HUES64 (cell line): Measurements from ENCODE around the gene AKT3.

Experiments
- H3K27ac ChIP-seq: 2 replicates; pipeline ENCODE4 v1.7.0; 2013; ENCODE audit warnings: low read depth, low read length, inconsistent platforms
- H3K27me3 ChIP-seq: 2 replicates; pipeline ENCODE4 v1.6.1; 2013; ENCODE audit warnings: mild to moderate bottlenecking, low read length; ENCODE audit not compliant: insufficient read depth
- H3K36me3 ChIP-seq: 2 replicates; pipeline ENCODE4 v1.6.1; 2013; ENCODE audit warnings: mild to moderate bottlenecking, low read length; ENCODE audit not compliant: insufficient read depth
- H3K4me1 ChIP-seq: 2 replicates; pipeline ENCODE4 v1.6.1; 2013; ENCODE audit warnings: mild to moderate bottlenecking, low read length, moderate library complexity; ENCODE audit not compliant: insufficient read depth
- H3K4me3 ChIP-seq: 2 replicates; pipeline ENCODE4 v1.5.1; 2013; ENCODE audit warnings: mild to moderate bottlenecking, low read length, moderate library complexity
- H3K9ac ChIP-seq: 2 replicates; pipeline ENCODE4 v1.6.1; 2013; ENCODE audit warnings: mild to moderate bottlenecking, low read depth, low read length
- H3K9me3 ChIP-seq: 2 replicates; pipeline ENCODE4 v1.6.1; 2013; ENCODE audit warnings: low read depth, low read length; ENCODE audit not compliant: insufficient read depth
- WGBS: fragments of 150-250, 120-280 bp; methylation state at CpG from one replicate; pipeline ENCODE4 v1.1.7; 2013; ENCODE audit warnings: missing lambda C conversion rate; 5-methylcytosine and 5-hydroxymethylcytosine counted together

AKT3 gene

DNA sequence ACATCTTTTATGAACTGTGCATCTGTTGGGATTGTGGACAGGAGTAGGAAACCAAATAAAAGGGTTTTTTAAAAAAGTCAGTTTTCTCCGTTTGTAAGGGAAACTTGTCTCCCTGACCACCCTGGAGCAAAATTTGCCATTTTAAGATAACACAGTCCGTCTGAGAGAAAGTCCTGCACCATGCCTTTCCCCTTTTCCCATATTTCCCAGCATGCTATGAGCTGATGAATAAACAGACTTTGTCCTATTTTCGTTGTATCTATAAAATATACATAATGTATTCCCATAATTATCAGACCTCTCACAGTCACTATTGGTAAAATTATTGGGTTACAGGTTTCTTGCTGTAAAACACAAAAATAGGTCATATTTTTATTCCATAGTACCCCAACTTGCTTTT is 1.7 kb upstream of the AKT3 start:
- Histone ChIP-seq H3K9ac (peak overlapping the region; percentile 91; the same call in 1 of the 2 replicates), H3K4me3 (peak overlapping the region; percentile 79), H3K4me1 (peaks cover 28% of the 10 kb centered on the region), H3K27ac (no peak overlapping the region), H3K27me3 (peaks cover 12% of the 10 kb centered on the region; the same call in 1 of the 2 replicates), H3K36me3 (no peaks in the 10 kb centered on the region), H3K9me3 (0 out of 2 replicates have a peak, but pooled peaks cover 3% of the 10 kb centered on the region)
- WGBS, result 66% methylated on average over 2 of the region's 3 CpGs

DNA sequence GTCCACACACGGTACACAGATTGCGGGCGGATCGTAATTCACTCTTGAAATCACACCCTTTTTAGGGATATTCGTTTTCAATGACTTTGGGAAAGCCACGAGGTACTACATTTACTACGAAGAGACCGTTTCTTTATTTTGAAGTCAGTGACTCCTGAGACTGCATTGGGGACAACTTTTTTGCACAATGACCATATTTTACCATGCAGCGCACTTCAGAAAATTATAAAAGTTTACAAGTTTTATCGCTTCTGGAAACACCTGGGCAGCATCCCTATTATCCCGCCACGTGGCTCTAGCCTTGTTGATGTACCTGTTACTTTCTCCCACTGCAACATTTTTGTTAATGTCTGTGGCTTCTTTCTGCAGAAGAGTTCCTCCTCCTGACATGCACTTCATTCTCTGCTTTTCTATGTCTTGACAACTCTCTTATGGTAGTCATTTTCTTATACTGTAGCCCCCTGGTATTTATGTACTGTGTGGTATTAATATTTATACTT is 1.3 kb upstream of the AKT3 start:
- H3K9me3 ChIP-seq, result 0 out of 2 replicates have a peak, but pooled peaks cover 3% of the 10 kb centered on the region
- H3K27me3 ChIP-seq, result peaks cover 12% of the 10 kb centered on the region; the same call in 1 of the 2 replicates
- peak overlapping the region; percentile 97 for H3K27ac ChIP-seq
- H3K4me3 ChIP-seq, result peak overlapping the region; percentile 79
- peak overlapping the region; percentile 91 for H3K9ac ChIP-seq
- H3K4me1 ChIP-seq, result peaks cover 26% of the 10 kb centered on the region
- 12% methylated on average over 12 of the region's 12 CpGs for WGBS
- H3K36me3 ChIP-seq, result no peaks in the 10 kb centered on the region

DNA sequence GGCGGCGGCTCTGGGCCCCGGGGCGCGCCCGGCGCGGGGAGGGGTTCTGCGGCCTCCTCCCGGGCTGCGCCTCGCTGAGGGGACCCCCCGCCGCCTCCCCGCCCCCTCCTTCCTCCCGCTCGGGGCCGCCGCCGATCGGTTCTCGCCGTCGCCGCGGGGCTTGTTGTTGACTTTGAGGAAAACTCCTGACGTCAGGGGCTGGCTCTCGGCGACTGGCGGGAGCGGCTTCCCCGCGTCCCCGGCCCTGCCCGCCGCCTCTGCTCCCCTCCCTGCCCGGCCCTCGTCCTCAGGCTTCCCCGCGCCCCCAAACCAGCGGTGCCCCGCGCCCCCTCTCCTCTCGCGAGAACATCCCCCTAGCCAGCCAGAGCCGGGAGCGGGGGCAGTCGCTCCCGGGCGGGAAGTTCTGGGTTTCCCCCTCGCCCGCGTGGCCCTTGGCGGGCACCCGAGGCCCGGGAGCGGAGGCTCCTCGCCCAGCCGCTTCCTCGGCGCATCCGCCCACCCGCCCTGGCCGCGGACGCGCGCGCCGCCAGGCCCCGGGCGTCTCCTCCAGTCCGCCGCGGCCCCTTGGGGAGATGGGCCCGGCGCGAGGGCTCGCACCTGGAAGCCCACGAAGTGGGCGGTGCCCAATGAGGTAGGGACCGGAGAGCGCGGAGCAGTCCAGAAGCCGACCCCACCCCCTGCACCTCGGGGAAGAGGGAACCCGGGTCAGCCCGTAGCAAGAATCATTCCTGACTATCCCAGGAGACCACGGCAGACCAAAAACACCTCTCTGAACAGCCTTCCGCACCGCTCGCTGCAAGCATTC is 611 bp upstream of the AKT3 start:
- peak overlapping the region; percentile 79 for H3K4me3 ChIP-seq
- no peaks in the 10 kb centered on the region for H3K36me3 ChIP-seq
- peaks cover 12% of the 10 kb centered on the region; the same call in 1 of the 2 replicates for H3K27me3 ChIP-seq
- peaks cover 19% of the 10 kb centered on the region for H3K4me1 ChIP-seq
- H3K27ac ChIP-seq, result peak overlapping the region; percentile 97
- H3K9ac ChIP-seq, result peak overlapping the region; percentile 91
- WGBS, result under 1% methylated on average over 91 of the region's 92 CpGs
- 0 out of 2 replicates have a peak, but pooled peaks cover 3% of the 10 kb centered on the region for H3K9me3 ChIP-seq

DNA sequence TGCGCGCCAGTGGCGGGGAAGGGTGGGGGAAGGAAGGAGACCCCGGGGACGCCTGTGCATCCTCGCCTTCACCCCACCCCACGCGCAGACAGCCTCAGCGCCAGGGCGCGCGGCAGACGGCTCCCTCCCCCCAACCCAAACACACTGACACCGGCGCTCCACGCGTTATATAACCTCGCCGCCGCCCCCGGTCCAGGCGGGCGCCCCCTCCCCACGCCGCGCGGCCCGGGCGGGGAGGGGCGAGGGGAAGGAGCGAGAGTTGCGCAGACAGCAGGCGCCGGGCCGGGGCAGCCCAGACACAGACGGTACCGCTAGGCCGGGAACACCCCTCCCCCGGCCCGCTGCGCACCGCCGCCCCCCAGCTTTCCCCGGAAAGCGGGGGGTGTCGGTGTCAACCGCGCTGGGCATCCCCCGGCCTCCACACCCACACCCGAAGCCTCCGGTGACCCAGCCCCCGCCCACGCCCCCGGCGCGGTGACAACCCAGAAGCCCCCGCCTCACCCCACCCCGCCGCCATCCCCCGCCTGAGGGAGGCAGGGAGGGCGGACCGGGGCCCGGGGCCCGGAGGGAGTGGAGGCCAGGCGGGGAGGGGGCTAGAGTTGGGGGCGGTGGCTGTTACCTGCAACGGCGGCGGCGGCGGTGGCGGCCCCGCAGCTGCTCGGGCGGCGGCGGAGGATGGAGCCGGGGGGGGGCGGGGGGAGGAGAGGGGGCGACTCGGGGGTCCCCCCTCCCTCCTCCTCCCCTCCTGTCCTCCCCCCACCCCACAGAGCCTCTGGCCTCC is 432 bp downstream of the AKT3 start:
- Histone ChIP-seq H3K9me3 (0 out of 2 replicates have a peak, but pooled peaks cover 3% of the 10 kb centered on the region), H3K27me3 (peaks cover 12% of the 10 kb centered on the region; the same call in 1 of the 2 replicates), H3K9ac (peak overlapping the region; percentile 52; the same call in 1 of the 2 replicates), H3K4me3 (peak overlapping the region; percentile 79), H3K36me3 (no peaks in the 10 kb centered on the region), H3K4me1 (peaks cover 15% of the 10 kb centered on the region), H3K27ac (peak overlapping the region; percentile 22; the same call in 1 of the 2 replicates)
- WGBS, result under 1% methylated on average over 60 of the region's 81 CpGs

DNA sequence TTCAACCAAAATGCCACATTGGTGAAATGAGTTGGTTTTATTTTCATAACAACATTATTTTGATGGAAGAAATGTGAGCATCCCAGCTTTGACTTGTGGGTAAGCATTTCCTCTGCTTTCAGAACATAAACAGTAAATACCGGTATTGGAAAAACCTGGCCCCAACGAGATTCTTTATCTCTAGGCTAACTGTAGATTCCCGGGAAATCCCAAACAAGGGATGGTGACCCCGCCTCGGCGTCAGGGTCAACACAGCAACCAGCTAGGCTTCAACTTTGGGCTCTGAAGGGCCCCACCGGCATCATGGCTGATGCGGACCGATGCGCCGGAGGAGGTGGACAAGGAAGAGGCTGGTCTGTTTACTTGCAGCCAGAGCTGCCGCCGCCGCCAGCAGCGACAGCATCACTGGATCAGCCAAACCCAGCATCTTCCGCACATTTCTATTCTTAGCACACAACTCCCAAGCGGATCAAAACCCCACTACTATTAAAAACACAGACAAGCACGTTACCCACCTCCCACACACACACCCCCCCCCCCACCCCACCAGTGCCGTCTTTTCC is 1.1 kb downstream of the AKT3 start:
- 0 out of 2 replicates have a peak, but pooled peaks cover 3% of the 10 kb centered on the region for H3K9me3 ChIP-seq
- under 1% methylated on average over 17 of the region's 19 CpGs for WGBS
- peaks cover 12% of the 10 kb centered on the region; the same call in 1 of the 2 replicates for H3K27me3 ChIP-seq
- peak overlapping the region; percentile 52; the same call in 1 of the 2 replicates for H3K9ac ChIP-seq
- H3K4me1 ChIP-seq, result peaks cover 15% of the 10 kb centered on the region
- peak overlapping the region; percentile 74; the same call in 1 of the 2 replicates for H3K27ac ChIP-seq
- peak overlapping the region; percentile 79 for H3K4me3 ChIP-seq
- H3K36me3 ChIP-seq, result no peaks in the 10 kb centered on the region

DNA sequence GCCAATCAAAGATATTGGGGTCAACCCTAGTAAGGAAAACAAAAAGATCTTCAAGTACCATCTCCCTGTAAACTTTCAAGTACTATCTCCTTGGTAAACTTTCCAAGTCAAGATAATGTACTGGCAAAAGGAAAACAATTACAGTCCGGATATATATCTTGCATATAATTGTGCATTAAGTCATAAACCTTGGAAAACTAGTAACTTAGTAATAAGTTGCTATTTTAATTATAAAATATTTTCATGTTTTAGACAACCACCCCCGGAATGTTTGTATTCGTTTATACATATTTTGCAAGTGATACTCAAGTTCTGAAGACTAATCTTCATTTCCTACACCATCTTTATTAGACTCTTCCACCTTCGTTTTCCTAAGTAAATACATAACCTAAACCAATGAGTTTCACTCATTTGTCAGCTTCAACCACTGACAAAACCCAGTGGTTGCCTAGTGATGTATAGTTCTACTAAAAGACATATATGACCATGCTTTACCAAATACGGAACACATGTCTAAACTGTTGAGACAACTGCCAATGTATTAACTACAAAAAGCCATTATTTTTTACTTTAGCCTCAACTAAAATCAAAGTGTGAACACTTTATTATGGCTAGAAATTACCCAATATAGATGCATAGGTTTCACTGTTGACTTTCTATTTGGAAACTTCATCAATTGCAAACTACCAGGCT is 1.7 kb downstream of the AKT3 start:
- Histone ChIP-seq H3K4me3 (peak overlapping the region; percentile 79), H3K9ac (peak overlapping the region; percentile 52; the same call in 1 of the 2 replicates), H3K27ac (peak overlapping the region; percentile 74; the same call in 1 of the 2 replicates), H3K4me1 (peaks cover 17% of the 10 kb centered on the region), H3K36me3 (no peaks in the 10 kb centered on the region), H3K27me3 (peaks cover 12% of the 10 kb centered on the region; the same call in 1 of the 2 replicates), H3K9me3 (0 out of 2 replicates have a peak, but pooled peaks cover 3% of the 10 kb centered on the region)
- WGBS, result 94% methylated on average over 5 of the region's 5 CpGs

DNA sequence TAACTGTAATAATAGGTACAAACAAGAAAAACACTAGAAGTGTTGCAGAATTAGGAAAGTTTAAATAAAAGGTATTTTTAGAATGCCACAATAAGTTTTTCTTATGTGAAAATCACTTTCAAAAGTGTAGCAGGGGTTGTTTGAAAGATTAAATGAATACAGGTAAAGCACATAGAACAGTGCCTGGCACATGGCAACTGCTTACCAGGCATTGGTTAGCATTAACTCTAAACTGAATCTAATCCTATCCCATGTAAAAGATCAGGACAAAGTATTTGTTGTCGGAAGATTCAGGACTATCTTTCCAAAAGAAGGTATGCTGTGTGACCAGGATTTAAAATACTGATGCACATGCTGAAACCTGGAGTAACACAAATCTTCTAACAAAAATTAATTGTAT is 3.3 kb downstream of the AKT3 start:
- no peaks in the 10 kb centered on the region for H3K36me3 ChIP-seq
- H3K9me3 ChIP-seq, result no peaks in the 10 kb centered on the region
- peaks cover 22% of the 10 kb centered on the region for H3K4me1 ChIP-seq
- H3K27ac ChIP-seq, result no peak overlapping the region
- H3K9ac ChIP-seq, result no peak overlapping the region
- WGBS, result 100% methylated on average over 1 of the region's 1 CpG
- H3K27me3 ChIP-seq, result peaks cover 3% of the 10 kb centered on the region; the same call in 1 of the 2 replicates
- H3K4me3 ChIP-seq, result no peak overlapping the region

DNA sequence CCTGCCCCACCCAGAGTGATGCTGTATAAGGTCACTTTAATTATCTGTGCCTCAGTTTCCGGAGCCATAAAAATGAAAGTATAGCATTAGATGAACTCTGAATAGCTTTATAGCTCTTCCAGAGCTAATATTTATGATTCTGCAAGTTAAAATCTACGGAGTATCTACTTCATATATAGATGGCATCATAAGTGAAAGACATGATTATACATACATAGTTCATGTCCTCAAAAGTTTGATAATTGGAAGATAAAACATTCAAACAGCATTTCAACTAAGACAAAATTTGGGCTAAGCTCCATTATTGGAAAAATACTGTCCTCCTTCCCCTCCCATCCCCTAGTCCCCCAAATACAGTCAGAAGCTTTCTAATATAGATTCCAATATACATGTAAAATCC is 4.2 kb downstream of the AKT3 start:
- H3K27me3 ChIP-seq, result no peaks in the 10 kb centered on the region
- no peaks in the 10 kb centered on the region for H3K36me3 ChIP-seq
- H3K4me1 ChIP-seq, result peaks cover 18% of the 10 kb centered on the region
- H3K4me3 ChIP-seq, result no peak overlapping the region
- H3K27ac ChIP-seq, result no peak overlapping the region
- no peak overlapping the region for H3K9ac ChIP-seq
- H3K9me3 ChIP-seq, result no peaks in the 10 kb centered on the region
- 83% methylated on average over 1 of the region's 2 CpGs for WGBS

DNA sequence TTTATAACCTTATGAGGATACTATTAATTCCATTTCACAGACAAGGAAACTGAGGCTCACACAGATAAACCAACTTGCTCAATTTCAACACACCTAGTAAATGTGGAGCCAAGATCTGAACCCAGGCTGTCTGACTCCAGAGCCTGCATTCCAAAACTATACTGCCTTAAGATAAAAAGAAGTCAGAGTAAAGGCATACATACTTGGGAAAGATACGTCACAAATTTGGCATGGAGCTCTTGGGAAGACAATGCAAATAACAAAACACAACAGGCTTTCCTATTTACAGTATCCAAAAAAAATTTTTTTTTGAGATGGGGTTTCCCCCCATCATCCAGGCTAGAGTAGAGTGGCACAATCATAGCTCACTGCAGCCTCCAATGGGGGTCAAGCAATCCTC is 5.9 kb downstream of the AKT3 start:
- Histone ChIP-seq H3K27me3 (no peaks in the 10 kb centered on the region), H3K4me1 (peaks cover 18% of the 10 kb centered on the region), H3K4me3 (no peak overlapping the region), H3K36me3 (no peaks in the 10 kb centered on the region), H3K9ac (no peak overlapping the region), H3K27ac (no peak overlapping the region), H3K9me3 (no peaks in the 10 kb centered on the region)
- 100% methylated on average over 1 of the region's 1 CpG for WGBS

DNA sequence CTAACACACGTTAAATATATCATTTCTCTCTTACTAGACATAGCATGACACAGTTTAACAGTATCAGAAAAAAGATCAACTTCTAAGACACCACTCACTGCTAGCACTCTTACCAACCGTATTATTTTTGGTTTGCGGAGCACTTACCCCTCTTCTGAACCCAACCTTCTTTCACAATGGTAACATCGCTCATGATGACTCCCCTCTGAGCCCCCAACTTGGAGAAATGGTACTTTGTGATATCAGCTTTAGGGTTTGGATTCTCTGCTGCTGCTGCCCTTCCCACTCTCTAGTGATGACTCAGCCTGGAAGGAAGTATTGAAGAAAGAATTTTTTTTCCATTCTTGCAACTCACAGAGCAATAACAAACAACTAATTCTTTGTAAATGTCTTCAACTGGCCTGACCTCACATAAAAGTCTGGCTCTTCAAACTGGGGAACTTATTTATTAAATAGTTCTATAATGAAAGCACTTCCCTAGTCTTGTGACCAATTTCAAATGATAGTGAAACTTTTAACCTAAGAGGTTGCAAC is 7.0 kb downstream of the AKT3 start:
- Histone ChIP-seq H3K9ac (no peak overlapping the region), H3K4me1 (peaks cover 11% of the 10 kb centered on the region; the same call in 1 of the 2 replicates), H3K4me3 (no peak overlapping the region), H3K9me3 (no peaks in the 10 kb centered on the region), H3K27ac (no peak overlapping the region), H3K27me3 (no peaks in the 10 kb centered on the region), H3K36me3 (no peaks in the 10 kb centered on the region)
- WGBS, result 82% methylated on average over 4 of the region's 4 CpGs
